Measurements from ENCODE around the gene BCL2L13. TPM values are rescaled to one million over a fixed set of nuclear protein-coding genes. Genes with fewer than 3 reads are reported as not detected.
A peak's percentile ranks its signal among the peaks of the same experiment; 100 is the strongest.

BCL2L13 gene
- total RNA-seq, 1 donor from 2014 or later: 33.9 TPM

GRCh38 chr22:17716529-17716928 lies 78.0 kb downstream of the BCL2L13 start:
- peaks cover 11% of the 10 kb centered on the region for H3K4me1 Mint-ChIP-seq
- H3K9me3 Mint-ChIP-seq: no peaks in the 10 kb centered on the region
- DNase-seq (ENCODE audit: low spot score in 2 of 2, unreplicated experiment in 2 of 2): no peak
- H3K27ac Mint-ChIP-seq: no peak overlapping the region
- peaks cover 3% of the 10 kb centered on the region for H3K36me3 Mint-ChIP-seq
- no peaks in the 10 kb centered on the region for H3K27me3 Mint-ChIP-seq (ENCODE audit: low read depth)
- TF ChIP-seq CTCF (IDR thresholded peaks at IDR 0.05; ENCODE audit: unreplicated experiment): no peak
- H3K4me3 Mint-ChIP-seq: no peak overlapping the region

- no peak for TF ChIP-seq CTCF (IDR thresholded peaks at IDR 0.05; ENCODE audit: unreplicated experiment)
- peak overlapping the region; percentile 68 for H3K27ac Mint-ChIP-seq
- no peaks in the 10 kb centered on the region for H3K27me3 Mint-ChIP-seq (ENCODE audit: low read depth)
- peaks cover 2% of the 10 kb centered on the region for H3K4me1 Mint-ChIP-seq
- H3K36me3 Mint-ChIP-seq: peaks cover 3% of the 10 kb centered on the region
- H3K9me3 Mint-ChIP-seq: no peaks in the 10 kb centered on the region
- no peak overlapping the region for H3K4me3 Mint-ChIP-seq
- DNase-seq (ENCODE audit: low spot score in 2 of 2, unreplicated experiment in 2 of 2): no peak
Measured at GRCh38 chr22:17717708-17718107, 79.2 kb downstream of the BCL2L13 start.

- TF ChIP-seq CTCF (IDR thresholded peaks at IDR 0.05; ENCODE audit: unreplicated experiment): no peak
- no peaks in the 10 kb centered on the region for H3K4me1 Mint-ChIP-seq
- no peaks in the 10 kb centered on the region for H3K27me3 Mint-ChIP-seq (ENCODE audit: low read depth)
- no peaks in the 10 kb centered on the region for H3K9me3 Mint-ChIP-seq
- H3K27ac Mint-ChIP-seq: no peak overlapping the region
- no peaks in the 10 kb centered on the region for H3K36me3 Mint-ChIP-seq
- no peak for DNase-seq (ENCODE audit: low spot score in 2 of 2, unreplicated experiment in 2 of 2)
- no peak overlapping the region for H3K4me3 Mint-ChIP-seq
Measured at GRCh38 chr22:17719911-17720310, 81.4 kb downstream of the BCL2L13 start.

- no peak for DNase-seq (ENCODE audit: low spot score in 2 of 2, unreplicated experiment in 2 of 2)
- Mint-ChIP-seq H3K4me3 (no peak overlapping the region), H3K36me3 (peaks cover 14% of the 10 kb centered on the region), H3K9me3 (no peaks in the 10 kb centered on the region), H3K4me1 (no peaks in the 10 kb centered on the region), H3K27ac (no peak overlapping the region), H3K27me3 (ENCODE audit: low read depth) (no peaks in the 10 kb centered on the region)
- no peak for TF ChIP-seq CTCF (IDR thresholded peaks at IDR 0.05; ENCODE audit: unreplicated experiment)
Measured at GRCh38 chr22:17724241-17724640, 85.7 kb downstream of the BCL2L13 start.

DNA sequence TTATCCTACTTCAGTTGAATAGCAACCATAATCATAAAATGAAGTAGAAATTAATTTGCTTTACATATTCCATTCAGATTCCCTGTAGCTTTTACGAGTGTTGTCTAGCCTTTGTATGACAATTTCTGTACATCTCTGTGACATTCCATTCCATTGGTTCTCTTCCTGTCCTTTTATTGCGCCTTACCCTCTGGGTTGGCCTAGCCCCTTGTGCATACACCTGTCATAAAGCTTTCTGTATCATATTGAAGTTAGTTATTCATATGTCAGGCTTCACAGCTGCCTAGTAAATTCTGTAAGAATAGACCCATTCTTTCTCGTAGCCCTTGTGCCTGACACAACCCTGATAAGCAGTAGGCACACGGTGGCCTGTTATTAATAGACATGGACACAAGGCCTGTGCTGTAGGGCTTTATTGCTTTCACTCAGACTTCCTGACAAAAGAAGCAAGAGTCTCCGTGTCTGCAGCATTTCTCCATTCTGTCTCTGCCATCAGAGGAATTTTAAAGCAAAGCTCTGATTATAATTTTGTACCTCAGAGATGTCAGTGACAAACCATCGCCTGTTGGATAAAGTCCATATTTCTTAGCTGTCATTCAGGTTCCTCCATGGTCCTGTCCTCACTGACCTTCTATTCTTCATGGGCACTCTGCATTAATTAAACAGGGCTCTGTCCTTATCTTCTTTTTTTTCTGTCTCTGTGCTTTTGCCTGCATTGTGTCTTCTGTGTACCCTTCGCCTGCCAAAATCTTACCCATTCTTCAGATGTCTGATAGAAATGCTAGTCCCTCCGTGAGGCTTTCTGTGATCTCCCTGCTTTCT lies 86.3 kb downstream of the BCL2L13 start:
- H3K9me3 Mint-ChIP-seq: no peaks in the 10 kb centered on the region
- no peaks in the 10 kb centered on the region for H3K27me3 Mint-ChIP-seq (ENCODE audit: low read depth)
- no peak for TF ChIP-seq CTCF (IDR thresholded peaks at IDR 0.05; ENCODE audit: unreplicated experiment)
- peaks cover 14% of the 10 kb centered on the region for H3K36me3 Mint-ChIP-seq
- H3K4me3 Mint-ChIP-seq: no peak overlapping the region
- no peak for DNase-seq (ENCODE audit: low spot score in 2 of 2, unreplicated experiment in 2 of 2)
- H3K4me1 Mint-ChIP-seq: no peaks in the 10 kb centered on the region
- H3K27ac Mint-ChIP-seq: no peak overlapping the region

Measured in mesothelial cell of epicardium (in vitro differentiated cells).